ENCODE data around the gene GTF2H3. TPM values are rescaled to one million over a fixed set of nuclear protein-coding genes. Genes with fewer than 3 reads are reported as not detected.
A peak's percentile ranks its signal among the peaks of the same experiment; 100 is the strongest.

The GTF2H3 gene
- total and polyA plus RNA-seq, 9 of the 15 experiments (the other 6 are each of a cell fraction or from before 2014, with no cell fraction given): 22.7 to 99.7 (median 49.6) TPM

GRCh38 chr12:123670882-123671728 lies 37.5 kb downstream of the GTF2H3 start, which contains the start of gene TCTN2 (continued):
- TF ChIP-seq NCOA4 (IDR thresholded peaks at IDR 0.05; ENCODE audit: partially characterized antibody): no peak

DNA sequence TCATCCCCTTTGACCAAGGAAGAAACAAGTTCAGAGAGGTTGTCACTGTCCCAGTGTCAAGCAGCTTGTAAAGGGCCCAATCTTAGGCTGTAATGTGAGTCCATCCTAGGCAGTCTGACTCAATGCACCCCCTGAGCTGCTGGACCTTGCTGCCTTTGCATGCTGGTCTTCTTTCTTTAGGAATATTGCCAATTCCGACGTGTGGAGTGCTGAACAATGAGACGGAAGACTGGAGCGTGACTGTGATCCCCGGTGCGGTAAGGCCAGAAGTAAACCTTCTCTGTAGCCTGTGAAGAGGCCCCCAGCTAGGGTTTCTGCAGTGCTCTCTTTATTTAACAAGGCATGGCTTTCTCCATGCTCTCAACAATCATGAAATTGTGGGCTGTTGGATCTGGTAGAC lies 38.2 kb downstream of the GTF2H3 start:
- TF ChIP-seq SAP30 (IDR thresholded peaks at IDR 0.05; ENCODE audit: borderline replicate concordance, insufficient read depth, low read depth, low read length, poor library complexity, severe bottlenecking): no peak
- no peak for TF ChIP-seq ARID2 (IDR thresholded peaks at IDR 0.05)
- no peak for TF ChIP-seq TCF7 (IDR thresholded peaks at IDR 0.05; ENCODE audit: borderline replicate concordance)
- no peak for TF ChIP-seq NKRF (IDR thresholded peaks at IDR 0.05; ENCODE audit: borderline replicate concordance)
- TF ChIP-seq SPI1 (IDR thresholded peaks at IDR 0.05; ENCODE audit: borderline replicate concordance, low read depth, low read length): no peak
- TF ChIP-seq CREM (IDR thresholded peaks at IDR 0.05; ENCODE audit: low read depth): no peak
- no peak for TF ChIP-seq NCOR1 (IDR thresholded peaks at IDR 0.05)
- no peak for TF ChIP-seq MAFF (IDR thresholded peaks at IDR 0.05; ENCODE audit: low read length)
- Histone ChIP-seq H3K9ac (ENCODE audit: insufficient read depth in 1 of 2, low read depth in 2 of 2, low read length in 2 of 2) (no peak overlapping the region), H2AFZ (ENCODE audit: low read depth, low read length) (0 out of 2 replicates have a peak overlapping the region, but pooled peaks have one; percentile 22), H3K4me2 (ENCODE audit: insufficient read depth, low read length) (peak overlapping the region; percentile 91), H3K4me3 (peak overlapping the region; percentile 69), H3K36me3 (ENCODE audit: control insufficient read depth, insufficient read depth, low read length) (no peaks in the 10 kb centered on the region), H3K4me1 (replicated peaks in 1 of 2; ENCODE audit: control insufficient read depth in 2 of 2, insufficient read depth in 2 of 2, low read length in 2 of 2) (peaks cover 0 to 11% of the 10 kb centered on the region in 2 experiments; a peak in 3 of 5 replicates), H4K20me1 (replicated peaks; ENCODE audit: control insufficient read depth, insufficient read depth, low read length) (no peaks in the 10 kb centered on the region), H3K9me3 (replicated peaks; ENCODE audit: control insufficient read depth, insufficient read depth, low read depth, low read length) (no peaks in the 10 kb centered on the region), H3K27ac (ENCODE audit: extremely low read depth, low read depth, low read length) (no peak overlapping the region), H3K9me1 (ENCODE audit: control insufficient read depth, insufficient read depth, low read length) (no peaks in the 10 kb centered on the region), H3K27me3 (ENCODE audit: control insufficient read depth in 2 of 2, insufficient read depth in 2 of 2, low read length in 2 of 2) (no peaks in the 10 kb centered on the region), H3K79me2 (ENCODE audit: control insufficient read depth, insufficient read depth, low read length) (no peaks in the 10 kb centered on the region)
- no TSS peak for BruUV-seq (replicated peaks)
- WGBS (ENCODE audit: insufficient coverage, low coverage, missing lambda C conversion rate): 68% methylated on average over 6 of the region's 6 CpGs
- ChIA-PET POLR2A (interaction anchor here (0.8 to 1.3 kb wide), 4 partner anchors 9 to 40 kb away, joined by 3 read pairs; partner anchors contain the start of gene ATP6V0A2), CTCF (ENCODE audit: low intra/inter-chr PET ratio) (no interaction called here)
- FAIRE-seq (no peak), DNase-seq (ENCODE audit: extremely low read depth in 1 of 4, low spot score in 3 of 4) (no peak), ATAC-seq (no peak)
- in situ Hi-C loops (cut with MboI) (no loop called here), intact Hi-C loops (cut with micrococcal nuclease) (no loop called here)

Measured in K562 (cell line).